Medulla oblongata (tissue), 1 donor: ENCODE data around the gene DROSHA.
"Not testable (repeated sequence)": the region's sequence is repeated elsewhere in the genome, so short reads cannot be mapped to it uniquely, and the experiment has no call there.

Experiments used
- DNase-seq: peaks from one replicate; pipeline ENCODE4 v3.0.0-alpha.2; 2015; ENCODE audit errors: extremely low spot score

The DROSHA gene

GRCh38 chr5:31416547-31416946 is 115.3 kb downstream of the DROSHA start:
- DNase-seq: no peak

GRCh38 chr5:31415960-31416359 is 115.9 kb downstream of the DROSHA start:
- no peak for DNase-seq

GRCh38 chr5:31415009-31415923 is 116.6 kb downstream of the DROSHA start:
- DNase-seq: no peak

- no peak for DNase-seq
Measured at GRCh38 chr5:31413030-31413812, 118.7 kb downstream of the DROSHA start.

GRCh38 chr5:31412324-31412723 is 119.6 kb downstream of the DROSHA start:
- DNase-seq: no peak

GRCh38 chr5:31410089-31410488 is 121.8 kb downstream of the DROSHA start:
- DNase-seq: peak; percentile 35

GRCh38 chr5:31408814-31409213 is 123.1 kb downstream of the DROSHA start:
- no peak for DNase-seq

GRCh38 chr5:31407921-31408693 is 123.8 kb downstream of the DROSHA start:
- no peak for DNase-seq

- DNase-seq: no peak
Measured at GRCh38 chr5:31404325-31404724, 127.6 kb downstream of the DROSHA start.

- no peak for DNase-seq
Measured at GRCh38 chr5:31401691-31402090, 130.2 kb downstream of the DROSHA start.

- DNase-seq: no peak
Measured at GRCh38 chr5:31397926-31398557, 133.9 kb downstream of the DROSHA start.

- no peak for DNase-seq
Measured at GRCh38 chr5:31396611-31397295, 135.1 kb downstream of the DROSHA start.

- DNase-seq: not testable (repeated sequence)
Measured at GRCh38 chr5:31395450-31396045, 136.3 kb downstream of the DROSHA start.

- DNase-seq: no peak
Measured at GRCh38 chr5:31393126-31393525, 138.8 kb downstream of the DROSHA start.

- no peak for DNase-seq
Measured at GRCh38 chr5:31392061-31392460, 139.8 kb downstream of the DROSHA start.

GRCh38 chr5:31390256-31390655 is 141.6 kb downstream of the DROSHA start:
- no peak for DNase-seq

- no peak for DNase-seq
Measured at GRCh38 chr5:31385774-31386537, 145.9 kb downstream of the DROSHA start.

- no peak for DNase-seq
Measured at GRCh38 chr5:31383734-31384133, 148.2 kb downstream of the DROSHA start.

GRCh38 chr5:31382051-31382878 is 149.6 kb downstream of the DROSHA start:
- no peak for DNase-seq
